GM10248 (cell line): ENCODE results near the gene TIAL1.

Experiments used
- CTCF ChIA-PET: fragments of 300-600 bp; sonication (Branson Sonifier 250); formaldehyde crosslinking; extraction: SDS; loops from one replicate; lab custom pipeline; 2021; ENCODE audit warnings: antibody characterized with exemption; lab: Yijun Ruan, JAX
- POLR2A ChIA-PET: fragments of 350-650 bp; sonication (Branson Sonifier 250); formaldehyde crosslinking; extraction: SDS; loops from one replicate; lab custom pipeline; 2020; ENCODE audit warnings: antibody characterized with exemption; lab: Yijun Ruan, JAX
- DNase-seq: peaks from one replicate; pipeline ENCODE4 v3.0.0; 2012; ENCODE audit errors: extremely low spot score
- CTCF ChIP-seq: IDR thresholded peaks from 2 replicates; pipeline ENCODE4 v1.5.1; 2012; ENCODE audit warnings: mild to moderate bottlenecking, low read depth; ENCODE audit errors: extremely low read depth, missing control alignments, control extremely low read depth

TIAL1 gene

GRCh38 chr10:119616882-119617570 lies 20.3 kb upstream of the TIAL1 start:
- no peak for TF ChIP-seq CTCF
- ChIA-PET POLR2A (no interaction called here), CTCF (interaction anchor here (0.7 to 2.7 kb wide), 5 partner anchors 9 to 134 kb away, joined by 3 to 10 read pairs (median 4); no protein-coding TSS in a partner anchor)
- no peak for DNase-seq

- POLR2A ChIA-PET: no interaction called here
- DNase-seq: no peak
- CTCF ChIA-PET: interaction anchor here (0.9 to 3.5 kb wide), 4 partner anchors 12 to 38 kb away, joined by 3 to 19 read pairs (median 4); no protein-coding TSS in a partner anchor
- TF ChIP-seq CTCF: no peak
These were observed 17.9 kb upstream of the TIAL1 start for GRCh38 chr10:119614686-119615085.

GRCh38 chr10:119613741-119614140 lies 17.0 kb upstream of the TIAL1 start:
- ChIA-PET POLR2A (no interaction called here), CTCF (interaction anchor here (0.9 to 3.5 kb wide), 4 partner anchors 11 to 39 kb away, joined by 3 to 19 read pairs (median 4); no protein-coding TSS in a partner anchor)
- TF ChIP-seq CTCF: no peak
- no peak for DNase-seq

GRCh38 chr10:119611433-119611832 lies 14.7 kb upstream of the TIAL1 start:
- TF ChIP-seq CTCF: no peak
- no peak for DNase-seq
- ChIA-PET POLR2A (interaction anchor here (0.6 kb wide), 1 partner anchor 26 kb away, joined by 4 read pairs; no protein-coding TSS in a partner anchor), CTCF (interaction anchor here (3.5 kb wide), 1 partner anchor 8 kb away, joined by 19 read pairs; no protein-coding TSS in a partner anchor)

GRCh38 chr10:119609516-119609915 lies 12.8 kb upstream of the TIAL1 start:
- CTCF ChIA-PET: interaction anchor here (1.7 kb wide), 1 partner anchor 250 kb away, joined by 7 read pairs; no protein-coding TSS in a partner anchor
- no peak for DNase-seq

More at GRCh38 chr10:119609516-119609915, 12.8 kb upstream of the TIAL1 start:
- POLR2A ChIA-PET: no interaction called here
- no peak for TF ChIP-seq CTCF
